CD14-positive monocyte (primary cell): Measurements from ENCODE around the gene CCP110. TPM values are rescaled to one million over a fixed set of nuclear protein-coding genes. Genes with fewer than 3 reads are reported as not detected.
A peak's percentile ranks its signal among the peaks of the same experiment; 100 is the strongest.

ENCODE experiments used
- DNase-seq, 3 donors: peaks; one replicate each; pipeline ENCODE4 v3.0.0-alpha.2; 2011 to 2022
- H2AFZ ChIP-seq: 2 replicates; pipeline ENCODE4 v1.6.0; 2012; ENCODE audit warnings: mild to moderate bottlenecking, low read depth, low read length, inconsistent platforms; ENCODE audit not compliant: insufficient read depth, poor library complexity, severe bottlenecking
- H3K27ac ChIP-seq, 2 donors: 1 replicate in 1 of 2; 2 replicates in 1 of 2; pipeline ENCODE4 v1.5.1; 2012 to 2013; ENCODE audit warnings: low read length in 2 of 2, control low read depth in 1 of 2, inconsistent platforms in 1 of 2, low read depth in 1 of 2, mild to moderate bottlenecking in 1 of 2
- H3K27me3 ChIP-seq, 2 donors: one replicate each; pipeline versions ENCODE4 v1.6.0 to v1.6.1; 2011 to 2013; ENCODE audit warnings: low read length in 2 of 2; ENCODE audit not compliant: control insufficient read depth in 2 of 2, insufficient read depth in 2 of 2
- H3K36me3 ChIP-seq, 2 donors: replicated peaks in 1 of 2; 1 replicate in 1 of 2; 2 replicates in 1 of 2; pipeline versions ENCODE4 v1.5.1 to v1.6.1; 2012 to 2013; ENCODE audit warnings: low read length in 2 of 2, control low read depth in 1 of 2, inconsistent platforms in 1 of 2, mild to moderate bottlenecking in 1 of 2; ENCODE audit not compliant: insufficient read depth in 2 of 2, control insufficient read depth in 1 of 2
- H3K4me1 ChIP-seq, 2 donors: 1 replicate in 1 of 2; 2 replicates in 1 of 2; pipeline versions ENCODE4 v1.5.1 to v1.6.1; 2012 to 2013; ENCODE audit warnings: low read length in 2 of 2, control low read depth in 1 of 2, inconsistent platforms in 1 of 2, mild to moderate bottlenecking in 1 of 2, moderate library complexity in 1 of 2; ENCODE audit not compliant: insufficient read depth in 2 of 2, control insufficient read depth in 1 of 2
- H3K4me2 ChIP-seq: replicated peaks from 2 replicates; pipeline ENCODE3; 2012; ENCODE audit warnings: low read length, moderate library complexity, mild to moderate bottlenecking; ENCODE audit not compliant: poor library complexity, severe bottlenecking; ENCODE audit errors: extremely low read depth
- H3K4me3 ChIP-seq, 3 experiments: fragments of 200-600 bp in 1 of 3; sonication (generic) in 1 of 3; replicated peaks in 1 of 3; 1 replicate in 2 of 3; 2 replicates in 1 of 3; pipeline ENCODE4 v1.5.1; 2011 to 2013; ENCODE audit warnings: low read length in 3 of 3, mild to moderate bottlenecking in 3 of 3, control low read depth in 2 of 3, low read depth in 2 of 3, inconsistent platforms in 1 of 3, moderate library complexity in 1 of 3
- H3K79me2 ChIP-seq: 2 replicates; pipeline ENCODE4 v1.6.0; 2012; ENCODE audit warnings: mild to moderate bottlenecking, control low read depth, inconsistent platforms, low read length, moderate library complexity; ENCODE audit not compliant: insufficient read depth
- H3K9ac ChIP-seq: 2 replicates; pipeline ENCODE4 v1.6.0; 2017; ENCODE audit warnings: low read length, mild to moderate bottlenecking; ENCODE audit not compliant: insufficient read depth, poor library complexity, severe bottlenecking
- H3K9me3 ChIP-seq, 2 donors: replicated peaks in 1 of 2; 1 replicate in 1 of 2; 2 replicates in 1 of 2; pipeline versions ENCODE4 v1.5.1 to v1.6.1; 2012 to 2013; ENCODE audit warnings: low read length in 2 of 2, control low read depth in 1 of 2; ENCODE audit not compliant: control insufficient read depth in 1 of 2, insufficient read depth in 1 of 2
- H4K20me1 ChIP-seq: 2 replicates; pipeline ENCODE4 v1.6.0; 2012; ENCODE audit warnings: mild to moderate bottlenecking, low read length, control low read depth, moderate library complexity; ENCODE audit not compliant: insufficient read depth
- H3K27ac Mint-ChIP-seq, 7 donors: one replicate each; pipeline ENCODE4 v1.8.0; 2020; ENCODE audit warnings: mild to moderate bottlenecking in 7 of 7, mixed read lengths in 7 of 7, moderate library complexity in 6 of 7, inconsistent platforms in 2 of 7
- H3K27me3 Mint-ChIP-seq, 3 donors: one replicate each; pipeline ENCODE4 v1.8.0; 2021 to 2022; ENCODE audit warnings: low read depth in 3 of 3, mild to moderate bottlenecking in 3 of 3, mixed read lengths in 3 of 3, moderate library complexity in 3 of 3, inconsistent platforms in 1 of 3
- H3K36me3 Mint-ChIP-seq, 2 donors: one replicate each; pipeline ENCODE4 v1.8.0; 2020; ENCODE audit warnings: mixed read lengths in 2 of 2, inconsistent platforms in 1 of 2, mild to moderate bottlenecking in 1 of 2
- H3K4me1 Mint-ChIP-seq: one replicate; pipeline ENCODE4 v1.8.0; 2020; ENCODE audit warnings: mild to moderate bottlenecking, mixed read lengths
- H3K4me3 Mint-ChIP-seq, 2 donors: one replicate each; pipeline ENCODE4 v1.8.0; 2020; ENCODE audit warnings: mild to moderate bottlenecking in 2 of 2, mixed read lengths in 2 of 2, moderate library complexity in 1 of 2
- H3K9me3 Mint-ChIP-seq, 7 donors: one replicate each; pipeline ENCODE4 v1.8.0; 2020 to 2022; ENCODE audit warnings: mixed read lengths in 7 of 7, mild to moderate bottlenecking in 6 of 7, moderate library complexity in 6 of 7, inconsistent platforms in 2 of 7
- CTCF ChIP-seq: fragments of 200-600 bp; IDR thresholded peaks from one replicate; pipeline ENCODE4 v1.8.0; 2022; ENCODE audit warnings: antibody characterized with exemption, mild to moderate bottlenecking
- WGBS: methylation state at CpG from one replicate; pipeline ENCODE4 v1.1.5; 2013; ENCODE audit warnings: missing lambda C conversion rate; ENCODE audit not compliant: insufficient coverage; 5-methylcytosine and 5-hydroxymethylcytosine counted together
- intact Hi-C, 2 donors: fragments of 100-400 bp; cut with micrococcal nuclease; formaldehyde crosslinking; loops; one replicate each; pipeline versions ENCODE4 v1.15.0 to v1.15.1; 2023
- polyA plus RNA-seq, 3 donors: library from polyadenylated mRNA; depleted of rRNA in 1 of 3; unstranded in 2 of 3; stranded (reverse) in 1 of 3; fragments of 300-500 nt in 2 of 3; fragments of >200 nt in 1 of 3; fragmentation: Illumina TruSeq in 2 of 3; gene quantifications; 1 replicate in 2 of 3; 2 replicates in 1 of 3; pipeline ENCODE4 v1.2.3, GENCODE V29; 2012 to 2021

The CCP110 gene
- polyA plus RNA-seq, 3 donors, result 3.5 to 6.2 (median 6.1) TPM

DNA sequence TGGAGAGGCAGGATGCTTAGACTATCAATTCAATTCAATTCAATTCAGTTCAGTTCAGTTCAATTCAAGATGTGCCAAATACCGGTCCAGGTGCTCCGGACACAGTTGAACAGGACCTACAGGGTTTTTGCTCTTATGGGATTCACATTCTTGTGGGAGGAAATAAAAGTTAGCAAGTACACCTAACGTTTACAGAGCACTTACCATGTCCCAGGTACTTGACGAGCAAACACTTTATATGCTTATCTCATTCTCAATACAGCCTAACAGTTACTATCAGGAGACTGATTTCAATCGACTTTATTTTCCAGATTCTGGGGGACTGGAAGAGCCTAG is 1.4 kb upstream of the CCP110 start:
- Mint-ChIP-seq H3K36me3 (peaks cover 9 to 10% of the 10 kb centered on the region in 2 donors), H3K27me3 (peaks cover 0 to 2% (median 0%) of the 10 kb centered on the region in 3 donors), H3K9me3 (peaks cover 0 to 2% (median 0%) of the 10 kb centered on the region in 7 donors), H3K4me3 (peak overlapping the region; percentile 95 to 98), H3K4me1 (peaks cover 48% of the 10 kb centered on the region), H3K27ac (peak overlapping the region; percentile 54 to 94 (median 92))
- H3K4me2 ChIP-seq, result peak overlapping the region; percentile 99
- peaks cover 34 to 63% of the 10 kb centered on the region in 2 donors for H3K4me1 ChIP-seq
- peaks cover 8% of the 10 kb centered on the region for H4K20me1 ChIP-seq
- no peak for TF ChIP-seq CTCF
- DNase-seq, result no peak
- intact Hi-C loops, result loop anchor here (5.0 kb wide), 3 partner anchors 35 to 720 kb away; partner anchors contain the start of genes ARL6IP1 (in 1 of the 2), COQ7 (in 1 of the 2) and VPS35L (in 1 of the 2)
- no peaks in the 10 kb centered on the region for H3K9me3 ChIP-seq
- peak overlapping the region in 2 of 3 experiments; percentile 88 to 97 for H3K4me3 ChIP-seq
- no peak overlapping the region for H3K9ac ChIP-seq
- peak overlapping the region; percentile 95 for H2AFZ ChIP-seq
- no peaks in the 10 kb centered on the region for H3K27me3 ChIP-seq
- H3K36me3 ChIP-seq, result peaks cover 3 to 6% of the 10 kb centered on the region in 2 donors
- no CpG with 5 or more reads among the region's 5 CpGs for WGBS
- H3K79me2 ChIP-seq, result peaks cover 82% of the 10 kb centered on the region
- peak overlapping the region in 1 of 2 donors; percentile 91 for H3K27ac ChIP-seq

GRCh38 chr16:19522760-19523159 is 982 bp upstream of the CCP110 start:
- Histone ChIP-seq H2AFZ (no peak overlapping the region), H3K4me3 (no peak overlapping the region), H3K27me3 (no peaks in the 10 kb centered on the region), H3K4me1 (peaks cover 34 to 63% of the 10 kb centered on the region in 2 donors), H3K36me3 (peaks cover 2 to 3% of the 10 kb centered on the region in 2 donors), H3K9ac (no peak overlapping the region), H4K20me1 (peaks cover 8% of the 10 kb centered on the region), H3K9me3 (no peaks in the 10 kb centered on the region), H3K4me2 (no peak overlapping the region), H3K79me2 (peaks cover 82% of the 10 kb centered on the region), H3K27ac (no peak overlapping the region)
- Mint-ChIP-seq H3K36me3 (peaks cover 6 to 10% of the 10 kb centered on the region in 2 donors), H3K27ac (peak overlapping the region in 4 of 7 donors; percentile 11 to 93 (median 58)), H3K27me3 (peaks cover 0 to 2% (median 0%) of the 10 kb centered on the region in 3 donors), H3K9me3 (peaks cover 0 to 2% (median 0%) of the 10 kb centered on the region in 7 donors), H3K4me1 (peaks cover 45% of the 10 kb centered on the region), H3K4me3 (no peak overlapping the region)
- no peak for DNase-seq
- TF ChIP-seq CTCF, result no peak
- intact Hi-C loops, result loop anchor here (1.0 to 5.0 kb wide), 4 partner anchors 33 to 720 kb away; partner anchors contain the start of genes VPS35L (in 2 of the 2), ARL6IP1 (in 1 of the 2) and COQ7 (in 1 of the 2)
- no CpG with 5 or more reads among the region's 2 CpGs for WGBS
